ENCODE results near the gene CPED1.
"Not testable (repeated sequence)": the region's sequence is repeated elsewhere in the genome, so short reads cannot be mapped to it uniquely, and the experiment has no call there.

The CPED1 gene

GRCh38 chr7:120981888-120982615 is 6.5 kb upstream of the CPED1 start:
- peak; percentile 43 for DNase-seq (ENCODE audit: low spot score)

GRCh38 chr7:120983592-120983991 is 4.9 kb upstream of the CPED1 start:
- DNase-seq (ENCODE audit: low spot score) = not testable (repeated sequence)

GRCh38 chr7:120984406-120984805 is 4.1 kb upstream of the CPED1 start:
- DNase-seq (ENCODE audit: low spot score) = no peak

GRCh38 chr7:120985130-120985758 is 3.3 kb upstream of the CPED1 start:
- no peak for DNase-seq (ENCODE audit: low spot score)

- DNase-seq (ENCODE audit: low spot score) = no peak
Measured at GRCh38 chr7:120985839-120986238, 2.7 kb upstream of the CPED1 start.

- no peak for DNase-seq (ENCODE audit: low spot score)
Measured at GRCh38 chr7:120986650-120987049, 1.9 kb upstream of the CPED1 start.

GRCh38 chr7:120987280-120987679 is 1.2 kb upstream of the CPED1 start:
- DNase-seq (ENCODE audit: low spot score) = no peak

GRCh38 chr7:120987683-120988590 is 574 bp upstream of the CPED1 start:
- DNase-seq (ENCODE audit: low spot score) = peak; percentile 90

- DNase-seq (ENCODE audit: low spot score) = no peak
Measured at GRCh38 chr7:120989257-120990220, 1.0 kb downstream of the CPED1 start.

GRCh38 chr7:120990468-120991118 is 2.1 kb downstream of the CPED1 start:
- no peak for DNase-seq (ENCODE audit: low spot score)

GRCh38 chr7:120991161-120991560 is 2.6 kb downstream of the CPED1 start:
- no peak for DNase-seq (ENCODE audit: low spot score)

- DNase-seq (ENCODE audit: low spot score) = peak; percentile 55
Measured at GRCh38 chr7:120991581-120991980, 3.1 kb downstream of the CPED1 start.

- no peak for DNase-seq (ENCODE audit: low spot score)
Measured at GRCh38 chr7:120992272-120992964, 3.9 kb downstream of the CPED1 start.

- no peak for DNase-seq (ENCODE audit: low spot score)
Measured at GRCh38 chr7:120992965-120993494, 4.5 kb downstream of the CPED1 start.

- peak; percentile 42 for DNase-seq (ENCODE audit: low spot score)
Measured at GRCh38 chr7:120993553-120994191, 5.2 kb downstream of the CPED1 start.

- no peak for DNase-seq (ENCODE audit: low spot score)
Measured at GRCh38 chr7:120994512-120995410, 6.2 kb downstream of the CPED1 start.

GRCh38 chr7:120995654-120996053 is 7.1 kb downstream of the CPED1 start:
- DNase-seq (ENCODE audit: low spot score) = no peak

GRCh38 chr7:120996333-120996987 is 7.9 kb downstream of the CPED1 start:
- peak; percentile 77 for DNase-seq (ENCODE audit: low spot score)
